IPS-18c (cell line): ENCODE data around the gene NKD1.
A peak's percentile ranks its signal among the peaks of the same experiment; 100 is the strongest.

Experiments used
- H3K4me3 ChIP-seq: 2 replicates; pipeline ENCODE4 v1.7.0; 2013; ENCODE audit warnings: low read depth, mild to moderate bottlenecking, low read length, moderate library complexity; ENCODE audit not compliant: insufficient read depth
- H3K9me3 ChIP-seq: one replicate; pipeline ENCODE4 v1.6.1; 2013; ENCODE audit warnings: mild to moderate bottlenecking, low read length, moderate library complexity; ENCODE audit not compliant: control insufficient read depth, insufficient read depth

Gene NKD1

DNA sequence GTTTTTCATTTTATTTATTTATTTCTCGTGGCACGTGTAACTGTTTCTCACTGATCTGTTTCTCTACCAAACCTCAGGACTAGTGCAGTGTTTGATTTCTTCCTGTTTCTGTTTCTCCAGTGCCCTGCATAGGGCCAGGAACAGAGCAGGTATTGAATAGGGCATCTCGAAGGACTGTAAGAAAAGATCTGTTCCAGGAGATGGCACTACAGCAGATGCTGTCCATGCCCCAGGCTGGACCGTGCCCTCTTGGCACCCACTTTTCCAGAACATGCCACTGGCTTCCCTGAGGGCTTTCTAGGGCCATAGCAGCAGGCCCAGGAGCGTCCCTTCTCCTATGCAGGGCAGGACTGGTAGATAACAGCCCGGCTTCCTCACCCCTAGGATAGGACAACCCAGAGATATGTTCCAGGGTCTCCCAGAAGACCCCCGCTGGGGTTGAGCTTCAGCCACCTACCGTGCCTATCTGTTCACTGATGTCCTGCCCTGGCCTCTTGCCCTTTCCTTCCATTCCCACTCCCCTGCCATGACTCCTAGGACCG, 128.6 kb downstream of the NKD1 start:
- no peak overlapping the region for H3K4me3 ChIP-seq
- H3K9me3 ChIP-seq = peaks cover 2% of the 10 kb centered on the region

GRCh38 chr16:50677351-50677750, 129.2 kb downstream of the NKD1 start:
- Histone ChIP-seq H3K9me3 (peaks cover 2% of the 10 kb centered on the region), H3K4me3 (no peak overlapping the region)

DNA sequence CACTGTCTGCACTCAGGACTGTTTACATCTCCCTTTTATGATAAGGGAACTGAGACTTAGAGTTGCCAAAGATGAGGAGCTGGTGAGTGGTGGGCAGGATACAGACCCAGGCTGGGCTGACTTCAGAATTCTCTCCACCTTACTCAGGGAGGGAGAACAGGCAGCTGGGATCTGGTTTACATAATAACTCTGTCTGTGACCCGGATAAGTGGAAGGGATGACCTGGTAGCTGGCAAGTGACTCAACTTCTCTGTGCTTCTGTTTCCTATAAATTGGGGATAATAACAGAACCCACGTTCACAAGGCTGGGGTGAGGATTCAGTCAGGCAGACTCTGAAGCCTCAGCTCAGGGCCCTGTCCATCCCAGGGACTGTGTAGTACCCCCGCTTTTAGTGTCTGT, 130.3 kb downstream of the NKD1 start:
- no peak overlapping the region for H3K4me3 ChIP-seq
- H3K9me3 ChIP-seq = no peaks in the 10 kb centered on the region

GRCh38 chr16:50679266-50679665, 131.1 kb downstream of the NKD1 start:
- Histone ChIP-seq H3K4me3 (no peak overlapping the region), H3K9me3 (no peaks in the 10 kb centered on the region)

GRCh38 chr16:50679676-50680555, 131.7 kb downstream of the NKD1 start:
- Histone ChIP-seq H3K9me3 (no peaks in the 10 kb centered on the region), H3K4me3 (no peak overlapping the region)

- H3K9me3 ChIP-seq = no peaks in the 10 kb centered on the region
- H3K4me3 ChIP-seq = no peak overlapping the region
These were observed 132.3 kb downstream of the NKD1 start for GRCh38 chr16:50680556-50680893.

DNA sequence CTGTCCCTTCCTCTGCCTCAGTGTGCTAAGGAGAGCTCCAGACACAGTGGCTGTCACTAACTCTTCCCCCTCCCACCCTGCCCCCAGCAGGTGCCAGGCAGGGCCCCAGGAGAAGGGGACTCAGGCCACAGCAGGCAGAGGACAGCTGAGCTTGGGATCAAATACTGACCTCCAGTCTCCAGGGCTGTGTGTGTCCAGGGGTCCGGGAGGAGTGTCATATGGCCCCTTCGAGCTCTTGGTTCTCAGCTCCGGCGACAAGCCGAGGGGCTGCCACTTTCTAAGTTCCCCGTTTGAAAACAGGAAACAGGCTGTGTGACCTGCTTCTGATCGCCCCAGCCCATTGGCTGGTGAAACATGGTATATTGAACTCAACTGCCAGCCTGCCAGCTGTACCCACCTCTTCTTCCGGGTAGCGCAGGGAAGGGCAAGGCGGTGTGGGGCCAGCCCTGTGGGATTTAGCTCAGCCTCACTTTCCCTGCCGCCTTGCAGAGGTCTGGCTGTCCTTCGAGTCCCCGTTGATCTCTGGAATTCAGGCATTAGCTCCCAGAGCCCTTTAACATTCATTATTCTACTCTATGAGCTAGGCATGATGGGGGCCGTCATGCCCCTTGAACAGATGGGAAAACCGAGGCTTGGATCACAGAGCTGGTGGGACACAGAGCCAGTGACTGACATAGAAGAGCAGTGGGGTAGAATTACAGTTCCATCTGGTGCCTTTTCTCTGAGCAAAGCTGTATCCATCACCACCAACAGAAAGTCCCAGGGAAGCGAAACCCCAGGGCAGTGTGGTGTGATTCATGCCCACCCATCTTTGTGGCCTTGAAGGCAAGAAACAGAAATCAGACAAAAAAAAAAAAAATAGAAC, 133.1 kb downstream of the NKD1 start, which contains the start of gene SNX20:
SNX20 (minus strand) TSS at position 292 of the 865 bp plus-strand sequence. CDS start 3,786 bp downstream, outside the sequence.
- Histone ChIP-seq H3K4me3 (no peak within 1 kb of the TSS), H3K9me3 (no peaks in the 10 kb centered on the region)

GRCh38 chr16:50683689-50684374, 135.6 kb downstream of the NKD1 start:
- Histone ChIP-seq H3K9me3 (no peaks in the 10 kb centered on the region), H3K4me3 (no peak overlapping the region)

- H3K9me3 ChIP-seq = no peaks in the 10 kb centered on the region
- H3K4me3 ChIP-seq = no peak overlapping the region
These were observed 136.7 kb downstream of the NKD1 start for GRCh38 chr16:50684823-50685461.

GRCh38 chr16:50685462-50686063, 137.4 kb downstream of the NKD1 start:
- H3K4me3 ChIP-seq = no peak overlapping the region
- H3K9me3 ChIP-seq = no peaks in the 10 kb centered on the region

- no peak overlapping the region for H3K4me3 ChIP-seq
- H3K9me3 ChIP-seq = no peaks in the 10 kb centered on the region
These were observed 139.9 kb downstream of the NKD1 start for GRCh38 chr16:50688083-50688482.

DNA sequence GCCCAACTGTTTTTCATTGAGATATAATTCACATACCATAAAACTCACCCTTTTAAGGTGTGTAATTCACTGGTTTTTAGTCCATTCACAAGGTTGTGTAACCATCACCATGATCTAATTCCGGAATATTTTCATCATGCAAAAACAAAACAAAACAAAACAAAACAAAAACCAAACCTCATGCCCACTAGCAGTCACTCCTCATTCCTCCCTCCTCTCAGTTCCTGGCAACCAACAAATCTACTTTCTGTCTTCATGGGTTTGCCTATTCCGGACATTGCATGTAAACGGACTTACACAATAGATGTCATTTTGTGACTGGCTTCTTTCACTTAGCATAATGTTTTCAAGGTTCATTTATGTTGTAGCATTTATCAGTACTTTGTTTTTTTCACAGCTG, 140.7 kb downstream of the NKD1 start:
- Histone ChIP-seq H3K4me3 (no peak overlapping the region), H3K9me3 (no peaks in the 10 kb centered on the region)

GRCh38 chr16:50690177-50690576, 142.0 kb downstream of the NKD1 start:
- Histone ChIP-seq H3K4me3 (no peak overlapping the region), H3K9me3 (no peaks in the 10 kb centered on the region)

DNA sequence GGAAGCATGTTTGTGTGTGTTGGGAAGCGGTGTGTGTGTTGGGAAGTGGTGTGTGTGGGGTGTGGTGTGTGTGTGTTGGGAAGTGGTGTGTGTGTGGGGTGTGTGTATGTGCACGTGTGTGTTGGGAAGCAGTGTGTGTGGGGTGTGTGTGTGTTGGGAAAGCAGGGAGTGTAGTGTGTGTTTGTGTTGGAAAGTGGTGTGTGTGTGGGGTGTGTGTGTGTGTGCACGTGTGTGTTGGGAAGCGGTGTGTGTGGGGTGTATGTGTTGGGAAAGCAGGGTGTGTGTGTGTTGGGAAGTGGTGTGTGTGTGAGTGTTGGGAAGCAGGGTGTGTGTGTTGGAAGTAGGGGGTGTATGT, 144.4 kb downstream of the NKD1 start:
- no peak overlapping the region for H3K4me3 ChIP-seq

GRCh38 chr16:50692999-50693781, 145.0 kb downstream of the NKD1 start, which contains the start of gene NOD2:
TSS of gene NOD2 (plus strand) at chr16:50693606. CDS start at chr16:50699496, 5,890 bp downstream.
- Histone ChIP-seq H3K4me3 (peak within 1 kb of the TSS; percentile 34), H3K9me3 (no peaks in the 10 kb centered on the region)

More for the DNA sequence above, 144.4 kb downstream of the NKD1 start:
- no peaks in the 10 kb centered on the region for H3K9me3 ChIP-seq

- H3K9me3 ChIP-seq = no peaks in the 10 kb centered on the region
- no peak overlapping the region for H3K4me3 ChIP-seq
These were observed 146.0 kb downstream of the NKD1 start for GRCh38 chr16:50694206-50694605.
